ENCODE data around the gene ITM2B. TPM values are rescaled to one million over a fixed set of nuclear protein-coding genes. Genes with fewer than 3 reads are reported as not detected.

Gene ITM2B
- total RNA-seq, 1 donor: 176 TPM

GRCh38 chr13:48278806-48279205 lies 45.8 kb downstream of the ITM2B start:
- H3K79me2 ChIP-seq (ENCODE audit: insufficient read depth, low read length): no peaks in the 10 kb centered on the region
- H3K4me1 ChIP-seq (ENCODE audit: insufficient read depth, low read length): no peaks in the 10 kb centered on the region
- no peaks in the 10 kb centered on the region for H3K27me3 ChIP-seq (ENCODE audit: insufficient read depth, low read length)
- H3K4me3 ChIP-seq (ENCODE audit: insufficient read depth, low read length): no peak overlapping the region
- H4K20me1 ChIP-seq (ENCODE audit: insufficient read depth, low read length): no peaks in the 10 kb centered on the region
- H3K9me3 ChIP-seq (ENCODE audit: low read depth, low read length): no peaks in the 10 kb centered on the region
- no peak for TF ChIP-seq CTCF (IDR thresholded peaks at IDR 0.05; ENCODE audit: extremely low read depth, low read depth, low read length)
- H2AFZ ChIP-seq (ENCODE audit: low read length): no peak overlapping the region
- DNase-seq (ENCODE audit: insufficient read length, low spot score, missing footprints): no peak
- H3K36me3 ChIP-seq (ENCODE audit: insufficient read depth, low read length): no peaks in the 10 kb centered on the region
- no peak overlapping the region for H3K27ac ChIP-seq (ENCODE audit: low read depth, low read length)
- H3K4me2 ChIP-seq (ENCODE audit: insufficient read depth, low read length): no peak overlapping the region

- H3K27ac ChIP-seq (ENCODE audit: low read depth, low read length): no peak overlapping the region
- no peaks in the 10 kb centered on the region for H3K36me3 ChIP-seq (ENCODE audit: insufficient read depth, low read length)
- no peak overlapping the region for H2AFZ ChIP-seq (ENCODE audit: low read length)
- TF ChIP-seq CTCF (IDR thresholded peaks at IDR 0.05; ENCODE audit: extremely low read depth, low read depth, low read length): no peak
- no peaks in the 10 kb centered on the region for H3K4me1 ChIP-seq (ENCODE audit: insufficient read depth, low read length)
- H3K4me3 ChIP-seq (ENCODE audit: insufficient read depth, low read length): no peak overlapping the region
- H3K79me2 ChIP-seq (ENCODE audit: insufficient read depth, low read length): no peaks in the 10 kb centered on the region
- no peaks in the 10 kb centered on the region for H4K20me1 ChIP-seq (ENCODE audit: insufficient read depth, low read length)
- H3K4me2 ChIP-seq (ENCODE audit: insufficient read depth, low read length): no peak overlapping the region
- no peaks in the 10 kb centered on the region for H3K27me3 ChIP-seq (ENCODE audit: insufficient read depth, low read length)
- no peak for DNase-seq (ENCODE audit: insufficient read length, low spot score, missing footprints)
- H3K9me3 ChIP-seq (ENCODE audit: low read depth, low read length): no peaks in the 10 kb centered on the region
Measured at GRCh38 chr13:48281556-48281955, 48.5 kb downstream of the ITM2B start.

- H2AFZ ChIP-seq (ENCODE audit: low read length): no peak overlapping the region
- H3K27ac ChIP-seq (ENCODE audit: low read depth, low read length): no peak overlapping the region
- no peaks in the 10 kb centered on the region for H3K79me2 ChIP-seq (ENCODE audit: insufficient read depth, low read length)
- H3K4me3 ChIP-seq (ENCODE audit: insufficient read depth, low read length): no peak overlapping the region
- H3K9me3 ChIP-seq (ENCODE audit: low read depth, low read length): no peaks in the 10 kb centered on the region
- TF ChIP-seq CTCF (IDR thresholded peaks at IDR 0.05; ENCODE audit: extremely low read depth, low read depth, low read length): no peak
- H3K27me3 ChIP-seq (ENCODE audit: insufficient read depth, low read length): peaks cover 8% of the 10 kb centered on the region
- H3K4me1 ChIP-seq (ENCODE audit: insufficient read depth, low read length): no peaks in the 10 kb centered on the region
- no peaks in the 10 kb centered on the region for H3K36me3 ChIP-seq (ENCODE audit: insufficient read depth, low read length)
- H4K20me1 ChIP-seq (ENCODE audit: insufficient read depth, low read length): no peaks in the 10 kb centered on the region
- H3K4me2 ChIP-seq (ENCODE audit: insufficient read depth, low read length): no peak overlapping the region
- no peak for DNase-seq (ENCODE audit: insufficient read length, low spot score, missing footprints)
Measured at GRCh38 chr13:48291730-48292129, 58.7 kb downstream of the ITM2B start.

- H3K27ac ChIP-seq (ENCODE audit: low read depth, low read length): no peak overlapping the region
- no peaks in the 10 kb centered on the region for H3K9me3 ChIP-seq (ENCODE audit: low read depth, low read length)
- H3K27me3 ChIP-seq (ENCODE audit: insufficient read depth, low read length): peaks cover 8% of the 10 kb centered on the region
- no peak for DNase-seq (ENCODE audit: insufficient read length, low spot score, missing footprints)
- no peaks in the 10 kb centered on the region for H3K36me3 ChIP-seq (ENCODE audit: insufficient read depth, low read length)
- no peak for TF ChIP-seq CTCF (IDR thresholded peaks at IDR 0.05; ENCODE audit: extremely low read depth, low read depth, low read length)
- no peaks in the 10 kb centered on the region for H3K79me2 ChIP-seq (ENCODE audit: insufficient read depth, low read length)
- H3K4me1 ChIP-seq (ENCODE audit: insufficient read depth, low read length): no peaks in the 10 kb centered on the region
- no peak overlapping the region for H2AFZ ChIP-seq (ENCODE audit: low read length)
- H3K4me3 ChIP-seq (ENCODE audit: insufficient read depth, low read length): no peak overlapping the region
- H3K4me2 ChIP-seq (ENCODE audit: insufficient read depth, low read length): no peak overlapping the region
- no peaks in the 10 kb centered on the region for H4K20me1 ChIP-seq (ENCODE audit: insufficient read depth, low read length)
Measured at GRCh38 chr13:48292650-48293049, 59.6 kb downstream of the ITM2B start.
